HUDEP-2 (cell line): ENCODE data around the gene TFCP2L1.

Experiments
- DNase-seq, 76 experiments: peaks; one replicate each; lab custom pipeline; 2025; ENCODE audit not compliant: unreplicated experiment in 76 of 76; lab: John Stamatoyannopoulos, UW

Gene TFCP2L1

DNA sequence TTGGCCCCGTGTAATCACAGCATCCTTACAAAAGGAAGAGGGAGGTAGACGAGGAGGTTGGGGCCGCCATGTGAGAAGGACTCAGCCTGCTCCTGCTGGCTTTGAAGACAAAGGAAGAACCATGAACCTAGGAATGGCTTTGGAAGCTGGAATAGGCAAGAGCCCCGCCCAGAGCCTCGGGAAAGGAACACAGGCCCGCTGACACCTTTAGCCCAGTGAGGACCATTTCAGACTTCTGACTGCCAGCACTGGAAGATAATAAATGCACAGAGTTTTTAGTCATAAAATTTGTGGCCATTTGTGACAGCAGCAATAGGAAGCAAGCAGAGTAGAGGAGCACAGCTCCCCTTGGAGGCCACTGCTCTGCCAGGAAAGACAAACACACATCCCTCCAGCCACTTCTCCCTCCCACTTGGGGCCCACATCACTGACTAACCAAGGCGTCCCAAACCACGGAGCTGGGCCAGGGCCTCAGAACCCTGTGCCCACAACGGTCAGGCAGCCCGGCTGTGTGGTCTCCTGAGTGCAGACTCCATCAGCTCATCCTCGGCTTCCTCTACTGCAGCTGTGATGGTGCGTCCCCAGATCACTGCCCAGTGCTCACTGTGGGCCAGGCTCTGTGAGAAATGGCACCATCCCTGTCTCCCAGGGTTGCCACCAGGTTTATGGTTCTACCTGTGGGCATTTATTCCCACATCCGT is 39.7 kb downstream of the TFCP2L1 start:
- no peak for DNase-seq

DNA sequence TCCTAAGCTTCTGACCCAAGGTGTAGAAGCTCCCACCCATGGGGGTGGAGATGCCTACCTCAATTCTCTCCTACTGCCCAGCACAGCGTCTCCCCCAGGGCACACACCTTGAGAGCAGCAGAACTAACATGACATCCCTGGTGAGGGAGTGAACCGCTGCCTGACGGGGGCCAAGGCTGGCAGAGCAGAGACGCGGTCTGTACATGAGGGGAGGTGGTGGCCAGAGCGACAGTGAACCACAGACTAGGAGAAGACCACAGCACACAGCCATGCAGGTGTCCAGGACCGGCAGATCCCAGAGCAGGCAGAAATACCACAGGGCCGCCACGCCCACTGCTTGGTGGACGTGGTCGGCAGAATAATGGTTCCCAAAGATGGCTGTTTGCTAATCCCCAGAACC is 40.4 kb downstream of the TFCP2L1 start:
- no peak for DNase-seq

DNA sequence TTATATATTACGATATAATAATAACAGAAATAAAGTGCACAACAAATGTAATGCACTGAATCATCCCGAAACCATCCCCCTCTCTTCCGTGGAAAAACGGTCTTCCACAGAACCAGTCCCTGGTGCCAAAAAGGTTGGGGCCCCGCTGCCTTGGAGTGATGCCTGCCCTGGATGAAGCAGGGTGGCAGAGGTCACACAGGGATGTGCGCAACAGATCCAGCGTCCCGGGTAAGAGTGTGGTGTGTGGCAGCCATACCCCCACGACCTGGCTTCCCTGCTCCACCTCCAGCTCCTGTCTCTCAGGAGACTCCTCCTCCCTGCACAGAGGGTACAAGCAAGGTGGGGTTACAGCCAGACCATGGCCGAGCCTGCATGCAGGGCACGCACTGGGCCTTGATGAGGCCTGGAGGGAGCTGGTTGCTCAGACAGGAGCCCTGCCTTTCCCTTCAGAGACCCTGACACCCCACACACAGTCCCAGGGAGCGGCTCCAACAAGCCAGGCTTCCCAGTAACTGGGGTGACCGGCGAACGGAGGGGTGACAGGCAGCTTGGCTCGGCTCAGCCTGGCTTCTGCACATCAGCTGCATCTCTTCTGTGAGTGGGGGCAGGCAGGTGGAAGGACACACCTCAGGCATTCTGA is 41.1 kb downstream of the TFCP2L1 start:
- no peak for DNase-seq

DNA sequence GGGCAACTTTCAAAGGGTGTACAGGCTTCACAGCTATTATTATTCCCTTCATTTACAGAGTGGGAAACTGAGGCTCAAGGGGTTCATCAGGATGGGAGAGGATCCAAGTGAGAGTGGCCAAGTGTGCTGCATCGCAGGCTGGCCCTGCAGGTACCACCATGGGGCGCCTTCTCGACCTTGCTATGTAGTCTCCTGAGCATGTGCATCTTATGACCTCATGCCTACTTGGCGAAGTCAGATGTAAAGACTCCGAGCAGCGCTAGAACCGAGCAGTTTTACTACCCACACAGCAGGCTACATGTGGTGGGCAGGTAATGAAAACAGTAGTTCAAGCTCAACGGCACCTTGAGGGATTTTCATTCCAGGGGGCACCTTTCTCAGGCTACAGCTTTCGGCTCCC is 42.0 kb downstream of the TFCP2L1 start:
- no peak for DNase-seq

DNA sequence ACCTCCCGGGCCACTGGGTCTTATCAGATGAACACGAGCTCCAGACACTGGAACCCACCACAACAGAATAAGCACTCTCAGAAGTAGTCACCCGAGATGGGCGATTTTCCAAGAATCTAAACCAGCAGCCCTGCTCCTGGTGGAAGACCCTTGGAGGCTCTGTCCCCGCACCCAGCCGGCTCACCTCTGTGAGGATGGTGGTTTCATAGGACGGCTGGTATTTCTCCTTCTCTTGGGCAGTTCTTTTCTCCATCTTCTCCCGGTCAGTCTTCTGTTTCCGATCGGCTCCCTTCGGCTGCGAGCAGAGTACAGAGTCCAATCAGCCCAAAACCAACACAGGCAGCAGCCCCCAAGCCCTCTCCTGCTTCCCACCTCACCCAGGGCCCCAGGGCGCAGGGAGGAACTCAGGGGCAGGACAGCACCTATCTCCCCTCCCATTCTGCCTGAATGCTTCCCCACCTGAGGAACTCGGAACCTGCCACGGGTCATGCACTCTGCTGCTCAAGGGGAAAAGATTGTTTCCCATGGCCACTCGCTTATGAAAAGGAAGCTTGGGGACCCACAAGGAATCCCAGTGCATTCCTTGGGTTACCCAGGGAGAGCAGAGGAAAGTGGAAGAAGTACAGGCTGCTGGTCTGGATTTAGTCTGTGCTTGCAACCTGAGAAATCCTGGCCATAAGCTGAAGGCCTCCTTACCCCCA is 42.7 kb downstream of the TFCP2L1 start:
- no peak for DNase-seq

DNA sequence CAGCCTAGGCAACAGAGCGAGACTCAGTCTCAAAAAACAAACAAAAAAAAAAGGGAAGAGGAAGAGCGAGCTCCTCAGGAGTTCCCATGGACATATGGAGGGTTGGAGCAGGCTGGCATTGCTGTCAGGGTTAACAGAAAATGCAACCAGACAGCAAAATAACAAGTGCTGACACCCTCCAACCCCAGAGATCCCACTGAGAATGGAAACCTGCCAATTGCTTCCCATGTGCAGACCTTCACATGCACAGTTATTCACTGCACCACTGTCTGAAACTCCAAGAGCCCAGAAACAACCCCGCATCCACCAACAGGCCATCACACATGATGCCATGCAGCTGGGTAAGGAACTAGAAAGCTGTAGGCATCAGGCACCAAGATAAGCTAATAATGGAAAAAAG is 43.5 kb downstream of the TFCP2L1 start:
- no peak for DNase-seq

DNA sequence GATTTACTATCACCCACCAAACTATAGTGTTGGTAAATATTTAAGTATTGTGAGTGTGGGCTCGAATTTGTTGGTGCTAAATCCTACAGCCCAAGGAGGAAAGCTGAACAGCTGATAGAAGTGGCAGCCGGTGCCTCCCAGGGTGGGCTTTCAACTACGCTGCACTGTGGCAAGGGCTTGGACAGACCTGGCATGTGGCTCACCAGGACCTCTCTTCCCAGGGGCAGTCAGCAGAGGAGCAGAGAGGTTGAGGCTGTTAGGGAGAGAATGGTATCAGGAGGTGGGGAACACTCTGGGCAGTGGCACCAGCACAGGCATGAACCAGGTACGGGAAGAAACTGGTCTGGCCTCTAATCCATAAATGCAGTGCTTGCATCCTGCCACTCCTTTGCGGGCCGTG is 44.6 kb downstream of the TFCP2L1 start:
- no peak for DNase-seq

DNA sequence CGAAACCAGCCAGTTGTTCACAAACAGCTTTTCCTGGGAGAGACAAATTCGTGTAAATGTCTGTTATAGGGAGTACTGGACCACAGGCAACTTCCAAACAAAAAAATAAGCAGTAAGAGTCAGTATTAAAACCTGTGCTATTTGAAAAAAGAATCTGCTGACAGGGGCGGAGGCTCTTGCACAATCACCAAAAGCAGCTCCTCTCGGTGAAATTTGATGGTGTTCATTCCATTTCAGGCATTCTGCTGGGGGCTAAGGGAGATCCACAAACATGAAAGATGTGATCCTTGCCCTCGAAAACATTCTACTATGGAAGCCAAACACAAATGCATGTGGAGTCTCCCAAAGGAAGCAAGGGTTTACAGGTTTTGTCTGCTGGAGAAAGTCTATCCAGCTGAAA is 45.0 kb downstream of the TFCP2L1 start:
- no peak for DNase-seq

DNA sequence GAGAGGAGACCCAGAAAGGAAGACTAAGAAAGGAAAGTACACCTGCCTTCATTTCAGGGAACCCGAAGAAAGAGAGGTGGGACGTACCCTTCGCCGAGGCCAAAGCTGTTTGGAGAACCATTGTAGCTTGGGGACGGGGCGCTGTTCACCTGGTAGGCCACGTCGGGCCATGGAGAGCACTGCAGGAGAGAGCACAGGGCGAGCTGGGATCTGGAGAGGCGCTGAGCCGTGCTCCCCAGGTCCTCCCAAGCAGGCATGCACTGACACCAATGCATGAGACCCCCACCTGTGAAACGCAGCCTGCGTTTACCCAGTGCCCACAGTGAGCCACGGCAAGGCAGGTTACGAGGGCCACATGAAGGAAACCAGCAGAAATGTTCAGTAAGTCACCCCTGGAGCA is 45.5 kb downstream of the TFCP2L1 start:
- DNase-seq: no peak

DNA sequence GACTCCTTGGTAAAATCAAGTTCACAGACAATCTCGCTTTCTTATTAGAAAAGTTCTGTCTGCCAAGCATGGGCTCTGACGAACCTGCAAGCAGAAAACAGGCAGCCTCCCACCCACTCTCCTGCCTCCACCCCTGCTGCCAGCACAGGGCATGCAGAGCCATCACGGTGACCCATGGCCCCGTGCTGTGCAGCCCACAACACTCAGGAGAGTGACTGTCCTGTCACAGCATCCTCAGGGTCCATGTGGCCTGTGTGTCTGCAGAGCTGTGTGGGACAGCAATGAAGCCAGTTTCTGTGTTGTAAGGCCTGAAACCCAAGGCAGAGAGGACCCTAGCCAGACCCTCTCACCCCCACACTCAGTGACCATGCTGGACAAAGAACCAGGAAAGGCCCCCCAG is 46.2 kb downstream of the TFCP2L1 start:
- no peak for DNase-seq

DNA sequence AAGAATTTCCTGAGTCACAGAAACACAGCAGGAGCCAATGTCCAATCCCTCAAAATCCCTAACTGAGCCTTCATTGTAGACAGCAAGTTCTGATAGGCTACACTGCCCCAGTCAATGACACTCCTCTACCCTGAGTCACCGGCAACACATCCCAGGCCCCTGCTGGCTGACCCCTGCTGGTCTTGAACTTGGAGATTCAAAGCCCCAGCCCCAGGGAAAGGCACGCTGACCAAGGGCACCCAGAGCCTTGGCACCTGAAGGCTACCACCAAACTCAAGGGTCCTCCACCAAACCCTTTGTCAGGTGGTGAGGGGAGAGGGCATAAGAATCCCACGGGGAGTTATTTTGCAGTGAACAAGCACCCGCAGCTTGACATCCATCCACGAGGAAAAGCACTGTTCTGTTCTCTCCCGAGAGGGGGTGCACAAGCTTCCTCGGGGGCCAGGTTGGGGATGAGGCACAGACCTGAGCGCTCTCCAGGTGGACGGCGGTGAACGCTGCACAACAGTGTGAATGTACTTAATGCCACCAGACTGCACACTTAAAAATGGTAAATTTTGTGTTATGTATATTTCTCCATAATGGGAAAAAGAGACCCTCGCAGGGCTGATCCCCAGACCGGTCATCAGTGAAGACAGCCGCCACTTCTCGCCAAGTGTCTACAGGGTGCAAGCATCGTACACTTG is 46.9 kb downstream of the TFCP2L1 start:
- DNase-seq: no peak

DNA sequence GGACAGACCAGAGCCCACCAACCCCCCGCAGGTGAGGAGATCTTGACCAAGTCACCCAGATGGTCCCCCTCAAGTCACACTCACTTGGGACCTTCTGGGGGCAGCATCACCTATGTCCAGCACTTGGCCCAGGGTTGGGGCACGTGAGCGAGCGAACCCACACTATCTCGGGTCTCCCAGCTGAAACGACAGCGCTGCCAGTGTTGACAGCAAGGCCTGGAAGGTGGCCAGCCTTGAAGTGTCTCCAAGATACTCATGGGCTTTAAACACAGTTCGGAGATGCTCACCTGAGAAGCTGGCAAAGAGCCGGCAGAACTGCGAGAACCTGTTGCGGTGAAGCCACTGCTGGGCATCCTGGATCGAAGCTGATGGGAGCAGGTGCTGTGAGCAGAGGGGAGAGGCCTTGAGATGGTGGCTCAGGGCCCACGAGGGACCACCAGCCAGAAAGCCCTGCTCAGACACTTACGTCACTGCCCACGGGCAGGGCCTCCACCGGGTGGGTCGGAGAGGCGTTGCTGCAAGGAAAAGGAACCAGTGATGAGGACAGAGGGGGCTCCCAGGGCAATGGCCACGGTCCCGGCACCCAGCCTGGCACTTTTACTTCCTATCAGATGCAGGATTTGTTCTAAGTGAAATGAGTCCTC is 47.5 kb downstream of the TFCP2L1 start:
- no peak for DNase-seq

DNA sequence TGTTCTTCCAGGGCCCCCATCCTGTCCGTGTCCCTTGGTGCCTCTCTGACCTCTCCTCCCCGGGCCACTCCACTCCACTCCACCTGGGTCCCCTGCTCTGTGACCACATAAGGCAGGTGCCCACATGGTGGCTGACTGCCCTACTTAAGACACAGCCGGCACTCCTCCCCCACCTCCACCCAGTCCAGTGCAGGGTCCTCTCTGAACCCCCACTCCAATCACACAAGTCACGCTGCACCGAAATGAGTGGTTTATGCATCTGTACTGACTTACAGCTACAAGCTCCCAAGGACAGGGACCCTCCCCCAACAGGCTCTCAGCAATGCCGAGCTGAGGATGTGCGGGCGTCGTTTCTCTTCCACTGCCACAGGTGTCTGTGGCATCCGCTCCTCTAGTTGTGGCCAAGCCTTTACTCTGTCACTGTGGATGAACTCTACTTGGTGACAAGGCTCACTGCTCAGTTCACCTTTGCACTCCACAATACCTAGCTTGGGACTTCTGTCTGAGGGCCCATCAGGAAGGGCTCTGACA is 48.3 kb downstream of the TFCP2L1 start:
- DNase-seq: no peak

DNA sequence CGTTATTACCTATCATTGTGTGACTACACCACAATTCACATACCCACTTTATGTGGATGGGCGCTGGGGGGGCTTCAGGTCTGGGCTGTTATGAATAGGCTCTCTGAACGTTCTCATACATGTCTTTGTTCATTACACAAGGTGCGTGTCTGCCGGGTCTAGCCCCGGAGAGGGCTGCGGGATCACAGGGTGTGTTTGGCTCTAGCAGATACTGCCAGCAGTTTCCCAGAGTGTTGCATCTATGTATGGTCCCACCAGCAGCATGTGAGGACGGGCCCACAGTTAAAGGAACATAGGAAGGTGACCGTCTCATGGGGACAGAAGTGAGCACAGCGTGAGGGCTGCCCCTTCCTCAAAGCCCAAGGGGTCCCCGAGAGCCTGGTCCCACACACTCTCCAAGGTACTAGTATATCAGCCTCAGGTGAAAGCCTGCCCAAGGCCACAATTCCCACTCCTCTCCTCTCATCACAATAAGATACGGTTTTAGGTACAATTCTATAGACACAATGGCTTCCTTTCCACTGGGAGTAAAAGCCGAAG is 48.8 kb downstream of the TFCP2L1 start:
- DNase-seq: no peak

DNA sequence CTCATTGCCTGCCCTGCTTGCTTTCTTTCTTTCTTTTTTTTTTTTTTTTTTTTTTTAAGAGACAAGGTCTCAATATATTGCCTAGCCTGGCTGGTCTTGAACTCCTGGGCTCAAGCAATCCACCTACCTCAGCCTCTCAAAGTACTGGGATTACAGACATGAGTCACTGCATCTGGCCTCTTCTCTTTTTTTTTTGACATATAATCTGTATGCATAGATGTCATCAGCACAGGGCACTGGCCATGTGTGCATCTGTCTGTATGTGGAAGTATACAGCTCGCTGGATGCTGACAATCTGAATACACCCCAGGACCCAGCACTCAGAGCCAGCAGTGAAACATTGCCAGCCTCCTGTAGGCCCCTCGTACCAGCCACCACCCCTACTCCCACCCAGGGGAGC is 49.5 kb downstream of the TFCP2L1 start:
- DNase-seq: no peak

DNA sequence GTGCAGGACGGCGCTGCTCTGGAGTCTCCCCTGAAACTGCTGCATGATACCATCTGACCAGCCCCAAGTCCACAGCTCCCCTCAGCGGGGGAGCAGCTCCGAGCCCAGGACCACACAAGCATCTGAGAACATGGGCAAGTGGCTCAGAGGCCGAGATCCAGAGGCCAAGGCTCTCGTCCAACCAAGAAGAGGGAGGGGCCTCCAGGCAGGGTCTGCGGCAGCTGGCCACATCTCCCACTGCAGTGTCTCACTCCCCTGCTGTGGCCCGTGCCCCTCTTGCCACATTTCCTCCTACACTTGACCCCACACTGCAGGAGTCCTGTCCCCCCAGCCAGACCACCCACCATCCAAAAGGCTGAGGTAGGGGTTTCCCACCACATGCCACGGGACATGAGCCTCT is 50.2 kb downstream of the TFCP2L1 start:
- DNase-seq: no peak

DNA sequence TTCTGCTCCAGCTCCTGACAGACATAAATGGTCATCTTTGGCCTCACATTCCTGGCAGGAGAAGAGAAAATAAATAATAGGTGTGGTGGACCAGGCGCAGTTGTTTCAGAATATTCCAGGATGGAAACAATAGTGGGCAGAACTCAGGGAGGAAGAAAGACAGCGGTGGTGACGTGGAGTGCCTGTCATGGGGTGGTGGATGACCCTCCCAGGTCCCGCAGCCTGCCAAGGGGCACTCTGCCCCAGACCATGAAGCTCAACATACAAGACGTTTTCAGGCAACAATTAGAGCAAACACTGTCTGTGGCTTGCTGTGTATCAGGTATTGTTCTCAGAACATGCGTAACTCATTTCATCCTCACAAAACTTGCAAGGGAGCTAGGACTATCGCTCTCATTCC is 50.9 kb downstream of the TFCP2L1 start:
- DNase-seq: no peak

DNA sequence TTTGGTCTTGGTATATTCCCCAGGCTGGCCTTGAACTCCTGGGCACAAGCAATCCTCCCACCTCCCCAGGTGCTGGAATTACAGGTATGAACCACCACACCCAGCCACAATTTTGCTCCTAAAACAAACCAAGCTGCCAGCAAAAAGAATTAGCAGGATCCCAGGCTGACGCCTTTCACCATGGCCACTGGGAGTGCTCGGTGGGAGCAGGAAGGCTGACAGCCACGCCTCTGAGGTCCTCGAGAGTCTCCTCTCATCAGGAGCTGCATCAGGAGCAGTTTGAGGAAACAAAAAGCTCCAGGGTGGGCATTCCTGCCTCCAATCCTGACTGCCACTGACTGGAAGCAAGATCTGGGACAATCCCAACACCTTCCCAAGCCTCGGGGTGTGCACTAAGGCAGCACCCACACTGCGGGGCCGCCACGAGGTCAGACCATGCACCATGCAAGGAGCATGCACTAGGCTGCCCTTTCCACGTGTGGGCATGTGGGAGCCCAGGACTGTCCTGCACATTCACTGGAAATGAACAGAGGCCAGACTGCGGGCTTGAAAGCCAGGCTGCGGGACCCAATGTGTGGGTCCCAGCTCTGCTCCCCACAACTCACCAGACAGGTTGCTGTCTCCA is 51.4 kb downstream of the TFCP2L1 start:
- no peak for DNase-seq

DNA sequence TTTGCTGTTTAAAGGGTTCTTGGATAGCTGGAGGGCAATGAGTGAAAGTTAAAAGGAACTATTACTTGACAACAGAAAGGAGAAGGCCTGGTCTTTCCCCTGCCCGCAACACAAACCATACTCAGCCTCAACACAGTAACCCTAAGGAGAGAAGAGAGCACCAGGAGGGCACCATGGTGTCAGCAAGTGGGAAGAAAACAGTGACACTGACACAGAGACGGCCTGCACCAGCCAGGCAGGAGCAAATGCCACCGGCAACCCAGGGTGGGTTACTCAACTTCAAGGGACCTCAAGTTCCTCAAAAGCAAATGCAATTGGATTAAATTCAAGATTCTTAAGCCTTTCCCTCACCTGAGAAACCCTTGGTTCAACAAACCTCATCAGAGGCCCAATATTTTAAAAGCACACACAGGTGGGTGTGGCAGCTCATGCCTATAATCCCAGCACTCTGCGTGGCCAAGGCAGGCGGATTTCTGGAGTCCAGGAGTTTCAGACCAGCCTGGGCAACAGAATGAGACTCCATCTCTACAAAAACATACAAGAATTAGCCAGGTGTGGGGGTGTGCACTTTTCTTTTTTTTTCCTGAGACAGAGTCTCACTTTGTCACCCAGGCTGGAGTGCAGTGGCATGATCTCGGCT is 52.3 kb downstream of the TFCP2L1 start:
- no peak for DNase-seq
